Heart left ventricle (tissue), 13 donors: ENCODE results near the gene LYPD1.

ENCODE experiments used
- CTCF ChIP-seq, 12 donors: fragments of 200-600 bp; sonication (generic) in 4 of 12; IDR thresholded peaks; one replicate each; pipeline versions ENCODE4 v1.5.0 to v1.8.0; 2018 to 2022; ENCODE audit warnings: antibody characterized with exemption in 12 of 12, mild to moderate bottlenecking in 5 of 12
- POLR2A ChIP-seq, 2 donors: fragments of 450-650 bp; IDR thresholded peaks; one replicate each; pipeline ENCODE4 v1.6.1; 2017; ENCODE audit warnings: antibody characterized with exemption in 2 of 2, mild to moderate bottlenecking in 2 of 2, moderate library complexity in 2 of 2
- donor health status: ischemic (EF 13 %, LVEDD 7.1; RV severe dilation, severe dysfunction).
- donor health status: DM: no; HTN: yes; CAD: no.
- donor health status: DM: no; HTN: no; CAD: no.
- donor health status: ischemic (EF 25% LVEDD 6.9; RV normal size, moderate dysfunction).
- donor health status: ischemic (EF 25% LVEDD 5.7; RV mildly dilated, moderate dysfunction).
- donor health status: ischemic (EF 35%, LVEDD 5.7; RV mildly dilated, moderate dysfunction).
- donor health status: nonischemic (EF 11% LVEDD 7.7; RV severe dilation, severe dysfunction).
- donor health status: DM: yes; HTN: yes; CAD: no.
- donor health status: PGD.
- donor health status: ischemic (EF 29% LVEDD 5.4; RV normal size, mild dysfunction).
- donor health status: nonischemic (EF 23%, LVEDD 6.1; RV moderate dilation, normal function).

DNA sequence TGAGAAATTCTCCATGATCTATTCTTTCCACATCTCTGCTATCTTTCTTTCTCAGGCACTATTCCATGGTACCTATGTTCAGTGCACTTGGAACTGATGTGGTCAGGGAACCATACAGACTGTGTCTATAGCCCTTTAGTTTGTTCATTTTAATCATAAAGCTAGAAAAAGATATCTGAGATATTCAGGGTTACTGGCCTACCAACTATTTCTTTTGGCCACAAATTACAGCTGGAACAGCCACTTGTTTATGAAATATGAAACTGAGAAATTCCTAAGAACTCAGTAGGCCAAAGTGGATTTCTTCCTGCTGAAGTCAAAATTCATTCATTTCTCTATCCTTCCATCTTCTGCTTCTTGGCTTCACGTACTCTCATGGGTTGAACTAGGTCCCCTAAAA, 22.8 kb upstream of the LYPD1 start:
- TF ChIP-seq POLR2A (IDR thresholded peaks at IDR 0.05) (no peak), CTCF (IDR thresholded peaks at IDR 0.05) (no peak)
